Measurements from ENCODE around the gene EMC10. TPM values are rescaled to one million over a fixed set of nuclear protein-coding genes. Genes with fewer than 3 reads are reported as not detected.
"Not testable (repeated sequence)": the region's sequence is repeated elsewhere in the genome, so short reads cannot be mapped to it uniquely, and the experiment has no call there.

Gene EMC10
- total RNA-seq, 4 donors from 2014 or later: 139 to 250 (median 214) TPM

GRCh38 chr19:50519006-50519575, 42.8 kb downstream of the EMC10 start:
- no peak overlapping the region for H3K27ac ChIP-seq
- H3K4me3 ChIP-seq (replicated peaks in 1 of 3): no peak overlapping the region
- no peak for TF ChIP-seq POLR2A (IDR thresholded peaks at IDR 0.05)
- TF ChIP-seq CTCF (IDR thresholded peaks at IDR 0.05): no peak
- 97 to 98% methylated on average over 33 to 39 of the region's 40 CpGs for WGBS, 2 donors
- H3K36me3 ChIP-seq: no peaks in the 10 kb centered on the region
- H3K9me3 ChIP-seq: no peaks in the 10 kb centered on the region
- no peak for DNase-seq
- H3K4me1 ChIP-seq: no peaks in the 10 kb centered on the region
- intact Hi-C loops (cut with DNase I): no loop called here
- H3K27me3 ChIP-seq: no peaks in the 10 kb centered on the region

- H3K4me1 ChIP-seq: no peaks in the 10 kb centered on the region
- DNase-seq: no peak
- H3K36me3 ChIP-seq: no peaks in the 10 kb centered on the region
- TF ChIP-seq POLR2A (IDR thresholded peaks at IDR 0.05) (no peak), CTCF (IDR thresholded peaks at IDR 0.05) (no peak)
- no peak overlapping the region for H3K27ac ChIP-seq
- intact Hi-C loops (cut with DNase I): no loop called here
- no peak overlapping the region for H3K4me3 ChIP-seq (replicated peaks in 1 of 3)
- H3K9me3 ChIP-seq: no peaks in the 10 kb centered on the region
- H3K27me3 ChIP-seq: no peaks in the 10 kb centered on the region
- WGBS, 2 donors: 84 to 89% methylated on average over 17 of the region's 17 CpGs
Measured at GRCh38 chr19:50520822-50521465, 44.6 kb downstream of the EMC10 start.

GRCh38 chr19:50522881-50523280, 46.6 kb downstream of the EMC10 start:
- Histone ChIP-seq H3K27ac (no peak overlapping the region), H3K36me3 (no peaks in the 10 kb centered on the region), H3K9me3 (no peaks in the 10 kb centered on the region), H3K27me3 (no peaks in the 10 kb centered on the region), H3K4me3 (replicated peaks in 1 of 3) (no peak overlapping the region), H3K4me1 (no peaks in the 10 kb centered on the region)
- intact Hi-C loops (cut with DNase I): no loop called here
- WGBS, 2 donors: 85 to 93% methylated on average over 10 of the region's 10 CpGs
- no peak for DNase-seq
- TF ChIP-seq CTCF (IDR thresholded peaks at IDR 0.05) (no peak), POLR2A (IDR thresholded peaks at IDR 0.05) (no peak)

GRCh38 chr19:50528052-50528451, 51.7 kb downstream of the EMC10 start:
- H3K4me3 ChIP-seq (replicated peaks in 1 of 3); H3K36me3 ChIP-seq; intact Hi-C loops (cut with DNase I); H3K27ac ChIP-seq; H3K9me3 ChIP-seq; DNase-seq; H3K27me3 ChIP-seq; H3K4me1 ChIP-seq: not testable (repeated sequence)
- 87 to 95% methylated on average over 3 of the region's 3 CpGs for WGBS, 2 donors

GRCh38 chr19:50531171-50531612, 54.9 kb downstream of the EMC10 start:
- WGBS, 2 donors: 71 to 79% methylated on average over 13 of the region's 14 CpGs

More at GRCh38 chr19:50531171-50531612, 54.9 kb downstream of the EMC10 start:
- H3K27ac ChIP-seq: no peak overlapping the region
- no peak overlapping the region for H3K4me3 ChIP-seq (replicated peaks in 1 of 3)
- intact Hi-C loops (cut with DNase I): loop anchor here (10.0 kb wide), 1 partner anchor 254 kb away; no protein-coding TSS in a partner anchor
- no peaks in the 10 kb centered on the region for H3K27me3 ChIP-seq
- DNase-seq: no peak
- H3K4me1 ChIP-seq: no peaks in the 10 kb centered on the region
- H3K9me3 ChIP-seq: no peaks in the 10 kb centered on the region
- no peaks in the 10 kb centered on the region for H3K36me3 ChIP-seq
- TF ChIP-seq CTCF (IDR thresholded peaks at IDR 0.05) (no peak), POLR2A (IDR thresholded peaks at IDR 0.05) (no peak)

Data from thyroid gland (tissue), 4 donors.